GM12801 (cell line): Measurements from ENCODE around the gene TNIK.

Experiments
- CTCF ChIP-seq: IDR thresholded peaks from one replicate; pipeline ENCODE4 v1.5.1; 2011; ENCODE audit warnings: control low read depth; ENCODE audit not compliant: insufficient read length; ENCODE audit errors: extremely low read depth

Gene TNIK

DNA sequence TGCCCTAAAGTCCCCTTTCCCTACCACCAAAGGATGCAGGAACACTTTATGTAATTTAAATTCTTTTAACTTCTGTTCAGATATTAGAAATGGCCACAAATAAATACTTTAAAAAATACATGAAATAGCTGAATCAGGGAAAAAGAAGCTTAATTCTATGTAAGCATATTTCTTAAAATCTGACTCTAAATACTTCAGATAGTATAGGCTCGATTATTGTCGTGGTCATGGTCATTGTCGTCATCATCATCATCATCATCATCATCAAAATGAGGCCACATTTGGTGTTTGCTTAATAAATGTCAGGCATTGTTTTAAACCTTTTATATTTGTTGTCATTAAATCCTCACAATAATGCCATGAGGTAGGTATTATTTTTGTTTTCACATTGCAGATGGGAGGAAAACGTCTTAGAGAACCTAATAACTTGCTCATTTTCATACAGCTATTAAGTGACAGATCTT, 448.3 kb downstream of the TNIK start:
- no peak for TF ChIP-seq CTCF
